Kidney tubule cell (primary cell): ENCODE data around the gene PDE4D.
"Not testable (repeated sequence)": the region's sequence is repeated elsewhere in the genome, so short reads cannot be mapped to it uniquely, and the experiment has no call there.

ENCODE experiments used
- DNase-seq: peaks from one replicate; pipeline ENCODE4 v3.0.0-alpha.2; 2018; ENCODE audit warnings: low spot score

PDE4D gene

GRCh38 chr5:59471463-59471862 is 422.1 kb downstream of the PDE4D start:
- no peak for DNase-seq

- no peak for DNase-seq
These were observed 425.6 kb downstream of the PDE4D start for GRCh38 chr5:59467969-59468368.

GRCh38 chr5:59466271-59466670 is 427.3 kb downstream of the PDE4D start:
- DNase-seq, result peak; percentile 41

GRCh38 chr5:59464969-59465368 is 428.6 kb downstream of the PDE4D start:
- no peak for DNase-seq

GRCh38 chr5:59463618-59464166 is 429.8 kb downstream of the PDE4D start:
- DNase-seq, result not testable (repeated sequence)

- DNase-seq, result no peak
These were observed 430.6 kb downstream of the PDE4D start for GRCh38 chr5:59462956-59463355.

- no peak for DNase-seq
These were observed 433.0 kb downstream of the PDE4D start for GRCh38 chr5:59460368-59461153.

GRCh38 chr5:59458966-59459729 is 434.4 kb downstream of the PDE4D start:
- DNase-seq, result no peak

- DNase-seq, result no peak
These were observed 435.2 kb downstream of the PDE4D start for GRCh38 chr5:59458321-59458720.

GRCh38 chr5:59449905-59450644 is 443.5 kb downstream of the PDE4D start:
- DNase-seq, result no peak

GRCh38 chr5:59446356-59446755 is 447.2 kb downstream of the PDE4D start:
- peak; percentile 32 for DNase-seq

- peak; percentile 79 for DNase-seq
These were observed 447.8 kb downstream of the PDE4D start for GRCh38 chr5:59445741-59446140.

- DNase-seq, result no peak
These were observed 454.2 kb downstream of the PDE4D start for GRCh38 chr5:59439303-59439702.

GRCh38 chr5:59437176-59437575 is 456.4 kb downstream of the PDE4D start:
- DNase-seq, result no peak

- no peak for DNase-seq
These were observed 457.0 kb downstream of the PDE4D start for GRCh38 chr5:59436364-59437148.

- no peak for DNase-seq
These were observed 460.4 kb downstream of the PDE4D start for GRCh38 chr5:59433174-59433573.

- DNase-seq, result peak; percentile 50
These were observed 463.4 kb downstream of the PDE4D start for GRCh38 chr5:59430066-59430685.

- peak; percentile 17 for DNase-seq
These were observed 465.1 kb downstream of the PDE4D start for GRCh38 chr5:59428391-59428790.

GRCh38 chr5:59424515-59424914 is 469.0 kb downstream of the PDE4D start:
- no peak for DNase-seq

GRCh38 chr5:59423021-59423420 is 470.5 kb downstream of the PDE4D start:
- peak; percentile 80 for DNase-seq
